H9 (cell line): ENCODE measurements around the gene BARX1. TPM values are rescaled to one million over a fixed set of nuclear protein-coding genes. Genes with fewer than 3 reads are reported as not detected.

Source experiments
- DNase-seq: peaks from one replicate; pipeline ENCODE4 v3.0.0-alpha.2; 2017
- H2AFZ ChIP-seq: one replicate; pipeline ENCODE4 v1.6.1; 2013; ENCODE audit warnings: mild to moderate bottlenecking, low read length, control low read depth, moderate library complexity
- H2AK5ac ChIP-seq: 2 replicates; pipeline ENCODE4 v1.6.1; 2013; ENCODE audit warnings: low read length, control low read depth, mixed read lengths; ENCODE audit not compliant: insufficient read length
- H2BK120ac ChIP-seq: one replicate; pipeline ENCODE4 v1.6.1; 2013; ENCODE audit warnings: low read depth, mild to moderate bottlenecking, low read length, control low read depth, inconsistent platforms; ENCODE audit not compliant: poor library complexity, severe bottlenecking
- H2BK12ac ChIP-seq: 2 replicates; pipeline ENCODE4 v1.6.1; 2013; ENCODE audit warnings: low read length, control low read depth, mixed read lengths, low read depth; ENCODE audit not compliant: insufficient read length
- H2BK15ac ChIP-seq: 2 replicates; pipeline ENCODE4 v1.6.1; 2013; ENCODE audit warnings: low read depth, low read length, control low read depth
- H2BK20ac ChIP-seq: one replicate; pipeline ENCODE4 v1.6.1; 2013; ENCODE audit warnings: low read depth, mild to moderate bottlenecking, low read length, control low read depth, inconsistent platforms; ENCODE audit not compliant: poor library complexity, severe bottlenecking
- H2BK5ac ChIP-seq: 2 replicates; pipeline ENCODE4 v1.6.1; 2013; ENCODE audit warnings: low read length, control low read depth, mixed read lengths; ENCODE audit not compliant: insufficient read length
- H3K14ac ChIP-seq: 2 replicates; pipeline ENCODE4 v1.6.1; 2013; ENCODE audit warnings: low read length, control low read depth; ENCODE audit not compliant: insufficient read depth
- H3K18ac ChIP-seq: 2 replicates; pipeline ENCODE4 v1.6.1; 2013; ENCODE audit warnings: low read depth, mild to moderate bottlenecking, mixed read lengths, low read length, control low read depth; ENCODE audit not compliant: insufficient read length
- H3K23ac ChIP-seq: 2 replicates; pipeline ENCODE4 v1.6.1; 2013; ENCODE audit warnings: low read length, control low read depth, mixed read lengths, low read depth; ENCODE audit not compliant: insufficient read length
- H3K23me2 ChIP-seq: 2 replicates; pipeline ENCODE4 v1.6.1; 2013; ENCODE audit warnings: low read depth, mild to moderate bottlenecking, mixed read lengths, low read length, control low read depth; ENCODE audit not compliant: insufficient read length, poor library complexity, severe bottlenecking
- H3K27ac ChIP-seq: 2 replicates; pipeline ENCODE4 v1.5.1; 2013; ENCODE audit warnings: low read length, control low read depth, mixed read lengths, low read depth; ENCODE audit not compliant: insufficient read length
- H3K27me3 ChIP-seq: 2 replicates; pipeline ENCODE4 v1.6.1; 2013; ENCODE audit warnings: low read length, control low read depth, inconsistent platforms; ENCODE audit not compliant: insufficient read depth
- H3K4ac ChIP-seq: 2 replicates; pipeline ENCODE4 v1.6.1; 2013; ENCODE audit warnings: low read depth, mild to moderate bottlenecking, control low read depth, inconsistent platforms, low read length, moderate library complexity
- H3K4me1 ChIP-seq: 2 replicates; pipeline ENCODE4 v1.6.1; 2013; ENCODE audit warnings: low read length, control low read depth, inconsistent platforms; ENCODE audit not compliant: insufficient read depth
- H3K4me2 ChIP-seq: 2 replicates; pipeline ENCODE4 v1.6.1; 2013; ENCODE audit warnings: low read length, control low read depth, mixed read lengths; ENCODE audit not compliant: insufficient read length, insufficient read depth
- H3K56ac ChIP-seq: 2 replicates; pipeline ENCODE4 v1.6.1; 2013; ENCODE audit warnings: low read depth, mild to moderate bottlenecking, mixed read lengths, low read length, control low read depth; ENCODE audit not compliant: insufficient read length
- H3K79me1 ChIP-seq: 2 replicates; pipeline ENCODE4 v1.6.1; 2013; ENCODE audit warnings: low read depth, mild to moderate bottlenecking, moderate library complexity, low read length, control low read depth, inconsistent platforms; ENCODE audit not compliant: insufficient read depth, poor library complexity, severe bottlenecking
- H3K79me2 ChIP-seq: 2 replicates; pipeline ENCODE4 v1.6.1; 2013; ENCODE audit warnings: low read length, control low read depth, inconsistent platforms; ENCODE audit not compliant: insufficient read depth
- H3K9ac ChIP-seq: 2 replicates; pipeline ENCODE4 v1.6.1; 2013; ENCODE audit warnings: low read length, control low read depth, mixed read lengths; ENCODE audit not compliant: insufficient read length; ENCODE audit errors: extremely low read depth
- H3K9me3 ChIP-seq: one replicate; pipeline ENCODE4 v1.6.1; 2013; ENCODE audit warnings: low read depth, low read length, inconsistent platforms; ENCODE audit not compliant: control insufficient read depth
- H3T11ph ChIP-seq: one replicate; pipeline ENCODE4 v1.6.1; 2013; ENCODE audit warnings: mild to moderate bottlenecking, low read length, control low read depth, inconsistent platforms
- H4K20me1 ChIP-seq: one replicate; pipeline ENCODE4 v1.6.1; 2013; ENCODE audit not compliant: control insufficient read depth, insufficient read length, insufficient read depth
- H4K5ac ChIP-seq: 2 replicates; pipeline ENCODE4 v1.6.1; 2013; ENCODE audit warnings: low read depth, mild to moderate bottlenecking, mixed read lengths, low read length, control low read depth; ENCODE audit not compliant: insufficient read length
- H4K8ac ChIP-seq: replicated peaks from 2 replicates; pipeline ENCODE4 v1.6.1; 2013; ENCODE audit warnings: low read length, control low read depth, mixed read lengths, low read depth; ENCODE audit not compliant: insufficient read length
- H4K91ac ChIP-seq: 2 replicates; pipeline ENCODE4 v1.6.1; 2013; ENCODE audit warnings: low read depth, mild to moderate bottlenecking, moderate library complexity, mixed read lengths, low read length, control low read depth; ENCODE audit not compliant: insufficient read length
- H3K27ac Mint-ChIP-seq, 3 experiments: 2 replicates in 2 of 3; 3 replicates in 1 of 3; pipeline ENCODE4 v1.8.0; 2020 to 2021; ENCODE audit warnings: mixed read lengths in 3 of 3, mild to moderate bottlenecking in 1 of 3, moderate library complexity in 1 of 3
- H3K27me3 Mint-ChIP-seq: 2 replicates; pipeline ENCODE4 v1.8.0; 2021; ENCODE audit warnings: low read depth, mild to moderate bottlenecking, moderate library complexity, mixed read lengths
- H3K36me3 Mint-ChIP-seq, 3 experiments: 2 replicates in 2 of 3; 3 replicates in 1 of 3; pipeline ENCODE4 v1.8.0; 2020 to 2021; ENCODE audit warnings: low read depth in 3 of 3, mixed read lengths in 3 of 3; ENCODE audit not compliant: insufficient read depth in 1 of 3
- H3K4me1 Mint-ChIP-seq, 2 experiments: 2 replicates each; pipeline ENCODE4 v1.8.0; 2020; ENCODE audit warnings: mixed read lengths in 2 of 2
- H3K4me3 Mint-ChIP-seq, 2 experiments: 2 replicates in 1 of 2; 3 replicates in 1 of 2; pipeline ENCODE4 v1.8.0; 2020 to 2021; ENCODE audit warnings: mild to moderate bottlenecking in 2 of 2, mixed read lengths in 2 of 2, moderate library complexity in 1 of 2
- H3K9me3 Mint-ChIP-seq, 2 experiments: 2 replicates in 1 of 2; 3 replicates in 1 of 2; pipeline ENCODE4 v1.8.0; 2020; ENCODE audit warnings: mild to moderate bottlenecking in 2 of 2, mixed read lengths in 2 of 2, moderate library complexity in 1 of 2
- CTCF ChIP-seq: fragments of 200-600 bp; sonication (generic); conservative IDR thresholded peaks from 3 replicates; pipeline ENCODE4 v1.8.0; 2021; ENCODE audit warnings: antibody characterized with exemption, mild to moderate bottlenecking
- WGBS: extraction: QIAGEN DNeasy Blood & Tissue Kit; methylation state at CpG from one replicate; pipeline ENCODE4 v1.1.7; 2013; ENCODE audit warnings: missing lambda C conversion rate, low lambda C conversion rate, mixed read lengths; ENCODE audit not compliant: insufficient read length; ENCODE audit errors: extremely low coverage; 5-methylcytosine and 5-hydroxymethylcytosine counted together
- total RNA-seq: library from RNA; stranded (reverse); gene quantifications from 2 replicates; pipeline ENCODE4 v1.2.1, GENCODE V29; 2021

BARX1 gene
- total RNA-seq, 1 experiment from 2014 or later: 1.2 TPM

- Histone ChIP-seq H3K27ac (no peak overlapping the region), H3K56ac (no peak overlapping the region), H3K18ac (no peak overlapping the region), H3K9ac (no peak overlapping the region), H4K5ac (no peak overlapping the region), H2AK5ac (no peak overlapping the region), H2BK12ac (no peak overlapping the region), H4K91ac (no peak overlapping the region), H4K20me1 (no peaks in the 10 kb centered on the region), H3K4me1 (peaks cover 1% of the 10 kb centered on the region; the same call in 1 of the 2 replicates), H2BK20ac (no peak overlapping the region), H2BK15ac (no peak overlapping the region), H3K23me2 (peaks cover 19% of the 10 kb centered on the region), H4K8ac (no peak overlapping the region), H2BK120ac (no peak overlapping the region), H2BK5ac (no peak overlapping the region), H2AFZ (no peak overlapping the region), H3K27me3 (peaks cover 89% of the 10 kb centered on the region), H3K4ac (no peak overlapping the region), H3K79me1 (no peaks in the 10 kb centered on the region), H3K9me3 (no peaks in the 10 kb centered on the region), H3K79me2 (no peaks in the 10 kb centered on the region), H3K23ac (no peak overlapping the region), H3T11ph (no peak overlapping the region), H3K14ac (no peak overlapping the region), H3K4me2 (peak overlapping the region; percentile 3)
- Mint-ChIP-seq H3K36me3 (0 out of 7 replicates have a peak, but pooled peaks cover 0 to 4% (median 0%) of the 10 kb centered on the region in 3 experiments), H3K9me3 (peaks cover 4 to 18% of the 10 kb centered on the region in 2 experiments; a peak in 3 of 5 replicates), H3K27ac (no peak overlapping the region), H3K4me3 (peak overlapping the region; percentile 4 to 72; a peak in 4 of 5 replicates), H3K27me3 (peaks cover 94% of the 10 kb centered on the region), H3K4me1 (peaks cover 42 to 61% of the 10 kb centered on the region in 2 experiments)
- TF ChIP-seq CTCF: peak; percentile 35; the same call in 1 of the 3 replicates
- peak; percentile 48 for DNase-seq
- WGBS: no CpG with 5 or more reads among the region's 55 CpGs
Observed at GRCh38 chr9:93952784-93953495, 2.2 kb downstream of the BARX1 start.
